ENCODE results near the gene PLBD1.

PLBD1 gene

DNA sequence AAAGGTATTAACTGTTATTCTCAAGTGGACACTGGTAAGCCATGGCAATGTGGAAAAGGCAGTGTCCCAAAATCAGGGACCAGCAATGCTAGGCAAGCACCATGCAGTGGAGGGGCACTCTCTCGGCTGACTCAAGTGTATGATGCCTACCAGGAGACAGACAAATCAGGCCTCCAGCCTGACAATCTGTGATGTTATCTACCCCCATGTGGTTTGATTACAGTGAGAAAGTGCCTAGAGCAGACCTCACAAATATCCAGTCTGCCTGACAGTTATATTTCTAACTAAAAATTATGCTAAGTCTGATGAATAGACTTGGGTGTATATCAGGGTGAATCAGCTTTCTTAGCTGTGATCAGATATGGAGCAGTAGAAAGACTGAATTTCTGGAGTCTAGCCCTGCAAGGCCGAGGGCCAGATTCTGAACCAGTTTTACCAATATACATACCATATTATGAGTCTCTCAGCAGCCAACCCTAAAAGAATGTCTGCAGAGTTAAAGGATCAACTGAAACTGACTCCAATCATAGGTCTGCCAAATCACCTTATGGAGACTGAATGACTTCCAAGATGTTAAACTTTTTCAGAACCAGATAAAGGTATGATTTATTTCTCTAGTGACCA is 3.2 kb downstream of the PLBD1 start:
- DNase-seq: no peak

DNA sequence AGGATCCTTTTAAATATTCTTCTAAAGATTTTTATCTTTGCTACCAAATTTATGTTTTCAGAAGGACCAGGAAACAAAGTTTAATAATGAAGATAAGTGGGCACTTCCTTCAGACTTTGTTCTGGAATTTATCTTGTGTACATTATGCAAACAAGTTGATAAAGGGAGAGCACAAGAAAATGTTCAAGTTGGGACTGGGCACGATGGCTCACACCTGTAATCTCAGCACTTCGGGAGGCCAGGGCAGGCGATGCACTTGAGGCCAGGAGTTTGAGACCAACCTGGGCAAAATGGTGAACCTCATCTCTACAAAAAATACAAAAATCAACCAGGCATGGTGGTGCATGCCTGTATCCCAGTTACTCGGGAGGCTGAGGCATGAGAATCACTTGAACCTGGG is 4.6 kb downstream of the PLBD1 start:
- DNase-seq: no peak

DNA sequence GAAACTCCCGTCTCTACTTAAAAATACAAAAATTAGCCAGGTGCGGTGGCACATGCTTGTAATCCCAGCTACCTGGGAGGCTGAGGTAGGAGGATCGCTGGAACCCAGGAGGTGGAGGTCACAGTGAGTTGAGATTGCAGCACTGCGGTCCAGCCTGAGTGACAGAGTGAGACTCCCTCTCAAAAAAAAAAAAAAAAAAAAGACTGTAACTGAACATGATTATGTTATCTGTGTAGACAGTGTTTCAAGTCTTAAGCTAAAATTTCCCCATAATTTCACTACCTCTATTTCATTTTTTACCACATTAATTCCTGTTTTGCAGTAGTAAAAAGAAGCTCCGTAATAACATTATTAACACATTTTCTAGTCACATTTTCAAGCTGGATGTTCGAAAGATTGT is 5.4 kb downstream of the PLBD1 start:
- no peak for DNase-seq

DNA sequence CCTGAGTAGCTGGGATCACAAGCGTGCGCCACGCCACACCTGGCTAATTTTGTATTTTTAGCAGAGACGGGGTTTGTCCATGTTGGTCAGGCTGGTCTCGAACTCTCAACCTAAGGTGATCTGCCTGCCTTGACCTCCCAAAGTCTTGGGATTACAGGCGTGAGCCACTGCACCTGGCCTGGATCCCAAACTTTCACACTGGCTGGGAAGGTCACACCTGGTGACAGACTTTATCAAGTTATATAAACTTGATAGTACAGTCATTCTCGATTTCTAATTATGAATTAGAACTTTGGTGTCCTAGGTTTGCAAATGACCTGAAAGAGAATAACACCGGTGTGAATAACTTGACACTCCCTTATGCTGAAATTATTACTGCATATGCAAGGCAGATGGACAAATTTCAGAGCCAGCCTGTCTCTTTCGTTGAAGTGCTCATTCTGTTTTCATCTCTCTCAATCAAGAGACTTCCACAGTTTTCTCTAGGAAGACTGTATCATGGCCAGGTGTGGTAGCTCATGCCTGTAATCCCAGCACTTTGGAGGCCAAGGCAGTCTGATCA is 5.9 kb downstream of the PLBD1 start:
- no peak for DNase-seq

DNA sequence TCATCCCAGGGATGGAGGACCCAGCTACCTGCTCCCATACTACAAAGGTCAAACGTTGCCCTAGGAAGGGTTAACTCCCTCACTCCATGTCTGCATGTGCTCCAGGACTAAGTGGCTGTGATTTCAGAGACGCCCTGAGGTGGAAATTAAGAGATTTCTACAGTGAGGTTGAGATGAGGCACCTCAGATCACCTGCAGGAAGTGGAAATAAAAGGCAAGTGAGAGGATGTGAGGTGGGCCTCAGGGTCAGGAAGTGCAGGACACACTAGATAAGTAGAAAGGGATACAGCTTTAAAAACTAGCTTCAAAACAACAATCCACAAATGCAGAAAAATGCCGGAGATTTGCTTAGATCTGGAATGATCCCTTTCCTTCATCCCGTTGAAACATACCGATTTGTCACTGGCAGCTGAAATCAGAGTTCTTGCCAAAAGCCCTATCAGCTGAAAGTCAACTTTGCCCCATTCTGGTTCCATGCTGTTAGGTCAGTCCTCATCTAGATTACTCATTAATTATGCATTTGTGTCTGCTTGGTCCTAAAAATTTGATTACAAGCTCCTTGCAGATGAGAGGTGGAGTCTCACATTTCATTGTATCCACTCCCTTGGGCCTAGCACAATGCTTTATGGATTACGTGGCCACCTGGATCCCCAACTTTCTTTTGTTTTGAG is 6.6 kb downstream of the PLBD1 start:
- DNase-seq: no peak

DNA sequence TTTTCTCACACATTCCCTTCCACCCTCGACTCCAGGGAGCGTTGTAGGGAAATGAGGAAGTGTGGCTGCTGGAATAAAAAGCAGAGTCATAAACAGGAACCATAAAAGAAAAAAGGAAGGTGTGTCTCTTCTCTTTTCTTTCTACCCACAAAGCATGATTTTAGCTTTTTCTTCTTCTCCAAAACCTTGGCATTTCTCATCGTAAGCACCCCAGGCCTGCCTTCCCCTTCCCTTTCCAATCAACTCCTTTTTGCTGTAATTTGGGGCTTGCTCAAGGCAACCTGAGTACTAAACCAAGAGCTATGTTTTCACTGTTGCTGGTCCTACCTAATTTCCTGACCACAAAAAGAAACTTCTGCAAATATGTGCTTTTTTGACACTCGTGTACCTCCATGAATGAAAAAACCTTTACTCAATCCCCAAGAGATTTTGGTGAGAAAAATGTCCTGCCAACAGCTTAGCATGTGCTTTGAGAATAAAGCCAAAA is 9.2 kb downstream of the PLBD1 start:
- DNase-seq: no peak

DNA sequence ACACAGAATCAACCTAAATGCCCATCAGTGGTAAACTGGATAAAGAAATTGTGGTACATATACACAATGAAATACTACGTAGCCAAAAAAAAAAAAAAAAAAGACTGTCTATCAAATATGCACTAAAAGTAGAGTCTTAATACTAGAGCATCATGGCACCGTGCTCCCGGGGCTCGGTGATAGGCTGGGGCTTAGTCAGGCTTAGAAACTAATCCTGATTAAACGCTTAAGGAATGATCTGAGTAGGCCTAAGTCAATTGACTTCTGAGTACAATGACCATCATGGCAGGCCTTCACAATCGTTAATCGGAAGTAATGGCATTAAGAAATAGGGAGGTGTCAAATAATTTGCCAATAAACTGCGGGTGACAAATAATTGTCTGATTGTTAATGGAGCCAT is 9.7 kb downstream of the PLBD1 start:
- DNase-seq: no peak

DNA sequence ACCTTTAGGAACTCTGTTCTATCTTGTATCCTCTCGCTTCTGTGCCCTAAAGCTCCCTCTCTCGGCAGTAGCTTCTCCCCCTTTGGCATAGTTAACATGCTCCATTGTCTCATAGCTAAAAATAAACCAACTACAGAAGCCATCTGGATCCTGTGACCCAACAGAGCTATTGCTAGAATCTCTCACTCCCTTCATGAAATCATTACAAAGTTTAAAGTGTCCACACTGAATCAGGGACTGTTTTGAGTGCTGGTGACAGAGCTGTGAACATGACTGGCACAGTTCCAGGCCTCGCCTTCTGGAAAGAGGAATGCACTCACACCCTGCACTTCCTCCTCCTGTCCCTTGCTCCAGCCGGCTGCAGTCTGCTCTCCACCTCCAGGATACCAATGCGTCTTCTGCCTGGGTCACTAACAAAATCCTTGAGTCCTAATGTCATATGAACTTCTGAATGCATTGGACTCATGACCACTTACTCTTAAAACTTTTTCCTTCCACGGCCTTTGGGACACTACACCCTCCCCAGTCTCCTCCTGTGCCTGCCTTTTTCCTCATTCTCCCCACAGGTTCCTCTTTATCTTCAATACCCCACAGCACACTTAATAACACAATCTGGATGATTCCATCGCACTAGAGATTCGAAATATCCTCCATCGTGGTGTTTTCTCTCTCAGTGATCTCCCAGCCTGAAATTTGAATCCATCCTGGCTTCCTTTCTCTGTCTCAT is 13.2 kb downstream of the PLBD1 start:
- DNase-seq: peak; percentile 49

DNA sequence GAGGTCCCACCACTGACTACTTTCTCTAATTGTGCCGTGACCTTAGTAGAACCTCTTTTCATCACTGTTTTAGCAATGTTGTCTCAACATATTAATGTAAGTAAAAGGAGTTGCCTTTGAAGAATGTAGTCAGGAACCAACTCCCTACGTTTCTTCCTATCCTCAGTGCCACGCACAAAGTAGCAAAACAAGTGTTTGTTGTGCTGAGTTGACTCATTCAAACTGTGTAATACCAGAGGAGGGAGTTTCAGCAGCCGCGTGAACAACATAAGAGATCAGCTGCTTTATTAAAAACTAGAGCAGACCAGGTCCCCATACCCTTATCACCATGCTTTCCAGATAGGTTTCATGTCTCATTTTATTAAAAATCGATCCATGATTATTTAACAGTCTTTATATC is 19.1 kb downstream of the PLBD1 start:
- DNase-seq: no peak

DNA sequence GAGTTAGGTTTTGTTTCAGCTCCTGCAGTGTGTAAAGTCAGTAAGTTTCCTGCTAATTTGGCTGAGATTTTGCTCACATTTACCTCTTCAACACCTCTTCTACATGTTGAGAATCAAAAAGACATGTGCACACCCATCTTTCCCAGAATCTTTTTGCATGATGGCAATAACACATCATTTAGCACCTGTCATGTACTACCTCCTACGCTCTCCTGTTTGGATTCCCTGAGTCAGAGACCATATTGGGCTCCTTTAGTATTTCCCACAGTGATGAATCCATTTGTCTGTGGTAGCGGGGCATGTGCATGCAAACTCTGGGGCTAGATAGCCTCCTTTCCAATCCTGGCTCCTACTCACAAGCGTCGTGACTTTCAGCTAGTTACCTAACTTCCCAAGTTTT is 20.1 kb downstream of the PLBD1 start:
- no peak for DNase-seq

DNA sequence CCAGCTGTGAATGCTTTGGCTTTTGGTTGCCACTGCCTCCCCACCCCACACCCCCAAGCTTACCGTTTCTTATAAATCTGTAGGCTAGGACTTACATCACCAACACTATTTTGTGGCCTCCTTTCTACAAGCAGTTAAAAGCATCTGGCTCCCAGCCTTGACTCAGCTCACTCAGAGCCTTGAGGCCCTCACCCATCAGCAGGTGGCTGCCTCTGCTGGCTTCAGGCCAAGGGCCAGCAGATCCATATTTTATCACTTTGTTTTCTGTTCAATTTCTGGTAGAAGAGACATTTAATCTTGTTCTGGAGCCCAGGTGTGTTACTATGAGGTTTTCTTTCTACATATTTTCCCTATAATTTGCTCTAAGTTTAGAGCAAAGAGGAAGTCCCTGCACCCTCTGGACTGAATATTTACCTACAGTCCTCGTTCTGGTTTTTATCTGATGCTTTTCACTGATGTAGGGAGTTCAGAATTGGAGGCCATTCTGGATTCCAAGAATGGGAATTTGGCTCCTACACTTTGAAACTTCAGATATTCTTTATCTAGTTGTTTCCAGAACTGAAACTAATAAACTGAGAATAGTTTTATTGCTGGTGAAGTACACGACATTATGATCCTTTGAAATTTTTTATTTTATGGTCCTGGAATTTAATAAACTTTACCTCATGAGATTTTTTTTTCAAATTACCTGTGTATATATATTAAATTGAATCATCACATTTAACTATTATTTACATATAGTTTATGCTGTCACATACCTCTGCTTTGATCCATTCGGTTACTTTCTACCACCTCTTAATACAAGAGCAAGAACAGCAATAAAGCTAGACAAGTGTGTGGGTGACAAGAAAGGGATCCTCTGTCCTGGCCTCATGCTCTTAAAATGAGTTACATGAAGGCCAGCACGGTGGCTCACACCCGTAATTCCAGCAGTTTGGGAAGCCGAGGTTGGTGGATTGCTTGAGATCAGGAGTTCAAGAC is 22.2 kb downstream of the PLBD1 start:
- no peak for DNase-seq

DNA sequence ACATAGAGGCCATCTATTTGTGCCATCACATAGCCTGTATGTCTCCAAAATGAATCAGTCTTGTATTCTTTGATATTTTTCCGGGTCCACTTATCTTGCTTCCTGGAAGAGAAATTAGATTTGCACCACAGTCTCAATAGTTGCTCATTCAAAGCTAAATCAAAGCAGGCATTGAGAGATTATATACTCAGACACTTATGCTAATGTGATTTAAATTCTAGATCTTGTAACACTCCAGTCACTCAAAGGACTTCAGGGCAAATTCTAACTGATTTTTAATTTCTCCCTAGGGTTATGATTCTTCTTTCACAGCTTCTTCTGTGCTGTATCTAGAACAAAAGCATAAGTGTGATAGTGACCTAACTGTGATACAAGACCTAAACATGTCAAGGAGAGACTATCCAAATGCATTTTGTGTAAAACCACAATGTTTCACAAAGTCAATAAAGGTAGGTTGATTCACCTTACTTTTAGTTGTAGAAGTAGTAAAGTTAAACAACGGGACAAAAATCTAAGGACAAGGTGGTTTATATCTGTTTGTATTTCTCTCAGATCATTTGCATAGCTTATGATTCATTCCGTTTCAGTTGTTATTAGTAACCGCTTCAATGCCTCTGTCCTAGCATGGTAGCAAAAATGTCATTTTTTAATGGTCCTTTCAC is 26.8 kb downstream of the PLBD1 start:
- DNase-seq: no peak

DNA sequence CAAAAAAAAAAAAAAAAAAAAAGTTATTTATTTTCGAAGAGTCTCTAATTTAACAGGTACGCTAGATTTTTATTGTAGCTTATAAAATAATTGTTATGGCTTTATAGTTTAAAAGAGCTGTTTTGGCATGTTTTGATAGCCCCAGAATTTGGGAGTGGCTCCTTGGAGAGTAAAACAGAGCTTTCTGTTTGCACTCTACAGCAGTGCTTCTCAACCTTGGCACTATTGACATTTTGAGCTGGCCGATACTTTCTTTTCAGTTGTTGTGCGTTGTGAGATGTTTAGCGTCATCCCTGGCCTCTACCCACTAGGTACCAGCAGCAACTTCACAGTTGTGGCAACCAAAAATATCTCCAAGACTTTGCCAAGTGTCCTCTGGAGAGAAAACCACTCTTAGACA is 30.6 kb downstream of the PLBD1 start:
- DNase-seq: no peak

DNA sequence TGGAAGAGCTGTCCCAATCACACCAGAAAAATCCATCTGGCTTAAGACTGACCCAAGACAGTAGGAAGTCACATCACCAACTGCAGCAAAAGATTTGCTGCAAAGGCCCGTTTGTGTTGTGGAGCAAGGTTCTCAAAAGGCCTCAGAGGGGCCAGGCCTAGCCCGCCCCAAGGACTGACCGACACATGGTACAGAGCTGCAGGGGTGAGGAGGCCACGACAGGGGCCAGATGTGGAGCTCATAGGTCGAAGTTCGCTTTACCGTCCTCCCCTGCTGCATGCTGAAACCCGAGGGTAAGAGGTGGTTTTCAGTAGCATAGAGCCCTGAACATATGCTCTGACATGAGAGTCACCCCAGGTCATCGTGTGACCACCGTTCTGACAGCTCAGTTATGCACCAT is 35.5 kb downstream of the PLBD1 start:
- no peak for DNase-seq

DNA sequence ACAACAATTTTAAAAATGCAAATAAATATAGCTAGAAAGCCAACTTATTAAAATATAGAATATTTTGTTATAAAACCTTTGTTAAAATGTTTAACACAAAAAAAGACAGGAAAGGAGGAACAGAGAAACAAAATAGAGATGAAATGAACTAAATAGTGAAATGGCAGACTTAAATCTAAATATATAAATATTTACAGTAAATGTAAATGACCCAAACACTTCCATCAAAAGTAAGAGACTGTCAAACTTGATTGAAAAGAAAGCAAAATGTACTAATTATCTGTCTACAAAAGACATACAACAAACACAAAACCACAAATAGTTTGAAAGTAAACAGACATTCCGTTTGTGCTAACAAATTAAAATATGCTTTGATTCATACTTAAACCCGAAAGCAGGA is 41.7 kb downstream of the PLBD1 start:
- no peak for DNase-seq

DNA sequence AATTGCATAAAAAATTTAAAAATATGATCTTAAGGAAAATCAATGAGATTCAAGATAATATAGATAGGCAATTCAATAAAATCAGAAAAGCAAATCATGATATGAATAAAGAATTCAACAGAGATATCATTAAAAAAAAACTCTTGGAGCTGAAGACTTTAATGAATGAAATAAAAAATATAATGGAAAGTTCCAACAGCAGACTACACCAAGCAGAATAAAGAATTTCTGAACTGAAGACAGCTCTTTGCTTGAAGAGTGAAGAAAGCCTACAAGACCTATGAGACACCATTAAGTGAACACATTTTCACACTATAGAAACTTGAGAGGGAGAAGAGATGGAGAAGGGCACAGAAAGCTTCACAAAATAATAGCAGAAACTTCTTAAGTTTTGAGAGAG is 45.9 kb downstream of the PLBD1 start:
- DNase-seq: no peak

DNA sequence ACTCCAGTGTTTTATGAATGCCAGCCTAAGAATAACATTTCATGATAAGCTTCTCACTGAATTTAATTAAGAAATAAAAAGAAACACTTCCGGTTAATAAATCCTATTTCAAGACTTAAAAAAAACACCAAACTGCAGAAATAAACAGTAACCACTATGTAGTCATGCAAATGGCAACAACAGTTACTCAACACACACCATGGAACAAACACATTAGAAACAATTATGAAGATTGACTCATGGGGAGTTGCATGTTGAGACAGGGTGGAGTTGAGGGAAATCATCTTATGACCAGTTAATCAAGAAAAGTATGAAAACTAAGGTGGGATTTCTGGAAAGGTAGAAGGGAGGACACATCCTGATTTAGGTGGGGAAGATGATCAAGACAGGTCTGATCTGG is 52.7 kb downstream of the PLBD1 start:
- DNase-seq: no peak

DNA sequence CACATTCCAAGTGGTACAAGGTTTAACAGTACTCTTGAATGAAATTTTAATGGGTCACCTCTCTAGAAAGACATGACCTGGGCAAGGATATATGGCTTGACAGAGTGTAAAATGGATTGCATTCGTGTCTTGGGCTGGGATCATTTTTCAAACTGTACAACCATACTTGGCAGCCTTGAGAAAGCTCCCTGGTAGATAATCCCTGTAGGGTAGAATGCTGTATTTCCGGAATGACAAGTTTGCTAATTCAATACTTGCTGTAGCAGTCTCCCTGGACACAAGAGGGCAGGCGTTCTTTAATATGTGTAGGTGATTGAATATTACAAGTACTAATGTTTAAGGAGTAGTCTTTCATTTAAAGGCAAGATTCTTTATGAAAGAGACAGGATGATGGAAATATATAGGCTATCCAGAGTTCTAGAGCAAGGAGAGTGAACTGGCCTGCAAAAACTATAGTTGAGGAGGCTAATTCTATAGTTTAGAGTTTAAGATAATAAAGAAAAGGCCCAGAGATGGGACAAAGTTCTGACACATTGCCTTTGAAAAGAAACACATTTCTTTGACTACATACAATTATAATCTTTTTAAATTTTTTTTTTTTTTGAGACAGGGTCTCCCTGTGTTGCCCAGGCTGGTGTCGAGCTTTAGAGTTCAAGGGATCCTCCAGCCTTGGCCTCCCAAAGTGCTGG is 53.4 kb downstream of the PLBD1 start:
- DNase-seq: peak; percentile 25

DNA sequence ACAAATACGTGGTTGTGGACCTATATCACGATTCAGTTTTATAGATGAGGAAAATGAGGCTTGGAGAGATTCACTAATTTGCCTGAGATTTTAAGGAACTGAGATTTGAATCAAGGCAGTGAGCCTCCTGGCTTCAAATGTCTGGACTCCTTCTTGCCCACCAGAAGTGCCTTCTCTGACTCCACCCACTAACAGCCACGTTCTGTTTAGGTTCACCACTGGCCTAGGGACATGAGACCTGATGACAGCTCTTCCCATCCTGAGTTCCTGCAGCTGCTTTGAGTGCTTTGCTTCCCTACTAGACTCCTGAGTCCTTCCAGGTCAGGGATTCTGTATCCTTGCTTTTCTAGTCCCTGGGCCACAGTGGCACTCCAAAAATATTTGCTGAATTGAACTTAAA is 57.1 kb downstream of the PLBD1 start:
- no peak for DNase-seq

DNA sequence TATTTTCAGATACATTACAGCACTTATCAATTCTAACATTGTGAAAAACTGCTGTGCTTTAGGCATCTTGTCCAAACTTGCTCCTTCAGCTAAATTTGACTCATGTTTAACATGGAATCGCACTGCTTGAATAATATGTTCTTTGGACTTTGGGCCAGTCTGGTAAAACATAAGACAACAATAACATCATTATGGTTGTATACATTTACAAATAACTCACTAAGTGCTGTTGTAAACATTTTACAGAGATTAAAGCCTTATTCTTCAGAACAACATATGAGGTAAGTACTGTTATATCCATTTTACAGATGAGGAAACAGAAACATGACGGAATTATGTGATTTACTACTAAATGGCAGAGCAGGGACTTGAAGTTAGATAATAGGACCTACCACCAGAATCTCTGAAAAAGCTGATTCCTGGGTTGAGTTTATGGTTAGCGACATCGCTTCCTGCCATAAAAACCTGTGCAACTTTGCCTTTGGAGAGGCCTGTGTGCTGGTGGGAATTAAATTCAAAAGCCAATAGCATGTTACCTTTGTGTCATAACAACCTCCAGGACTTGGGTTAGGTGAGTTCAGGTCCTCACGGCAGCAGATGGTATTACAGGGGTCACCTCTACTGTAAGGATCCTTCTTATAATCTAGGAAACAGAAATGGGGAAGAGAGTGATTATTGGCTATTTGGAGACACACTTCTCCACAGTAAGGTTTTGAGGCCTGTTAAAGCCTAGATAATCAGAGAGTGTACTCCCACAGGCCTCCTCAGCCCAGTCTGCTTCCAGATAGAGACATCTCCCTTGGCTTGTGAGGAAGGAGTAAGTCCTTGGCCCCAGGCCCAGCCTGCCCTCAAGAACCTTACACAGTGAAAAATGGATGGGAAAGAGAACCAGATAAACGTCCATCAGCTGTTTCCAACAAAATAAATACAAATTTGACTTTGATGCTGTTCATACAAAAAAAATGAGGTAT is 61.8 kb downstream of the PLBD1 start:
- DNase-seq: no peak

Measured in fibroblast of skin of back (primary cell).